H9 (cell line): ENCODE data around the gene DPYD. TPM values are rescaled to one million over a fixed set of nuclear protein-coding genes. Genes with fewer than 3 reads are reported as not detected.

Experiments
- DNase-seq: peaks from one replicate; pipeline ENCODE4 v3.0.0-alpha.2; 2017
- H2AFZ ChIP-seq: one replicate; pipeline ENCODE4 v1.6.1; 2013; ENCODE audit warnings: mild to moderate bottlenecking, low read length, control low read depth, moderate library complexity
- H2AK5ac ChIP-seq: 2 replicates; pipeline ENCODE4 v1.6.1; 2013; ENCODE audit warnings: low read length, control low read depth, mixed read lengths; ENCODE audit not compliant: insufficient read length
- H2BK120ac ChIP-seq: one replicate; pipeline ENCODE4 v1.6.1; 2013; ENCODE audit warnings: low read depth, mild to moderate bottlenecking, low read length, control low read depth, inconsistent platforms; ENCODE audit not compliant: poor library complexity, severe bottlenecking
- H2BK12ac ChIP-seq: 2 replicates; pipeline ENCODE4 v1.6.1; 2013; ENCODE audit warnings: low read length, control low read depth, mixed read lengths, low read depth; ENCODE audit not compliant: insufficient read length
- H2BK15ac ChIP-seq: 2 replicates; pipeline ENCODE4 v1.6.1; 2013; ENCODE audit warnings: low read depth, low read length, control low read depth
- H2BK20ac ChIP-seq: one replicate; pipeline ENCODE4 v1.6.1; 2013; ENCODE audit warnings: low read depth, mild to moderate bottlenecking, low read length, control low read depth, inconsistent platforms; ENCODE audit not compliant: poor library complexity, severe bottlenecking
- H2BK5ac ChIP-seq: 2 replicates; pipeline ENCODE4 v1.6.1; 2013; ENCODE audit warnings: low read length, control low read depth, mixed read lengths; ENCODE audit not compliant: insufficient read length
- H3K14ac ChIP-seq: 2 replicates; pipeline ENCODE4 v1.6.1; 2013; ENCODE audit warnings: low read length, control low read depth; ENCODE audit not compliant: insufficient read depth
- H3K18ac ChIP-seq: 2 replicates; pipeline ENCODE4 v1.6.1; 2013; ENCODE audit warnings: low read depth, mild to moderate bottlenecking, mixed read lengths, low read length, control low read depth; ENCODE audit not compliant: insufficient read length
- H3K23ac ChIP-seq: 2 replicates; pipeline ENCODE4 v1.6.1; 2013; ENCODE audit warnings: low read length, control low read depth, mixed read lengths, low read depth; ENCODE audit not compliant: insufficient read length
- H3K23me2 ChIP-seq: 2 replicates; pipeline ENCODE4 v1.6.1; 2013; ENCODE audit warnings: low read depth, mild to moderate bottlenecking, mixed read lengths, low read length, control low read depth; ENCODE audit not compliant: insufficient read length, poor library complexity, severe bottlenecking
- H3K27ac ChIP-seq: 2 replicates; pipeline ENCODE4 v1.5.1; 2013; ENCODE audit warnings: low read length, control low read depth, mixed read lengths, low read depth; ENCODE audit not compliant: insufficient read length
- H3K27me3 ChIP-seq: 2 replicates; pipeline ENCODE4 v1.6.1; 2013; ENCODE audit warnings: low read length, control low read depth, inconsistent platforms; ENCODE audit not compliant: insufficient read depth
- H3K4ac ChIP-seq: 2 replicates; pipeline ENCODE4 v1.6.1; 2013; ENCODE audit warnings: low read depth, mild to moderate bottlenecking, control low read depth, inconsistent platforms, low read length, moderate library complexity
- H3K4me1 ChIP-seq: 2 replicates; pipeline ENCODE4 v1.6.1; 2013; ENCODE audit warnings: low read length, control low read depth, inconsistent platforms; ENCODE audit not compliant: insufficient read depth
- H3K4me2 ChIP-seq: 2 replicates; pipeline ENCODE4 v1.6.1; 2013; ENCODE audit warnings: low read length, control low read depth, mixed read lengths; ENCODE audit not compliant: insufficient read length, insufficient read depth
- H3K56ac ChIP-seq: 2 replicates; pipeline ENCODE4 v1.6.1; 2013; ENCODE audit warnings: low read depth, mild to moderate bottlenecking, mixed read lengths, low read length, control low read depth; ENCODE audit not compliant: insufficient read length
- H3K79me1 ChIP-seq: 2 replicates; pipeline ENCODE4 v1.6.1; 2013; ENCODE audit warnings: low read depth, mild to moderate bottlenecking, moderate library complexity, low read length, control low read depth, inconsistent platforms; ENCODE audit not compliant: insufficient read depth, poor library complexity, severe bottlenecking
- H3K79me2 ChIP-seq: 2 replicates; pipeline ENCODE4 v1.6.1; 2013; ENCODE audit warnings: low read length, control low read depth, inconsistent platforms; ENCODE audit not compliant: insufficient read depth
- H3K9ac ChIP-seq: 2 replicates; pipeline ENCODE4 v1.6.1; 2013; ENCODE audit warnings: low read length, control low read depth, mixed read lengths; ENCODE audit not compliant: insufficient read length; ENCODE audit errors: extremely low read depth
- H3K9me3 ChIP-seq: one replicate; pipeline ENCODE4 v1.6.1; 2013; ENCODE audit warnings: low read depth, low read length, inconsistent platforms; ENCODE audit not compliant: control insufficient read depth
- H3T11ph ChIP-seq: one replicate; pipeline ENCODE4 v1.6.1; 2013; ENCODE audit warnings: mild to moderate bottlenecking, low read length, control low read depth, inconsistent platforms
- H4K20me1 ChIP-seq: one replicate; pipeline ENCODE4 v1.6.1; 2013; ENCODE audit not compliant: control insufficient read depth, insufficient read length, insufficient read depth
- H4K5ac ChIP-seq: 2 replicates; pipeline ENCODE4 v1.6.1; 2013; ENCODE audit warnings: low read depth, mild to moderate bottlenecking, mixed read lengths, low read length, control low read depth; ENCODE audit not compliant: insufficient read length
- H4K8ac ChIP-seq: replicated peaks from 2 replicates; pipeline ENCODE4 v1.6.1; 2013; ENCODE audit warnings: low read length, control low read depth, mixed read lengths, low read depth; ENCODE audit not compliant: insufficient read length
- H4K91ac ChIP-seq: 2 replicates; pipeline ENCODE4 v1.6.1; 2013; ENCODE audit warnings: low read depth, mild to moderate bottlenecking, moderate library complexity, mixed read lengths, low read length, control low read depth; ENCODE audit not compliant: insufficient read length
- H3K27ac Mint-ChIP-seq, 3 experiments: 2 replicates in 2 of 3; 3 replicates in 1 of 3; pipeline ENCODE4 v1.8.0; 2020 to 2021; ENCODE audit warnings: mixed read lengths in 3 of 3, mild to moderate bottlenecking in 1 of 3, moderate library complexity in 1 of 3
- H3K27me3 Mint-ChIP-seq: 2 replicates; pipeline ENCODE4 v1.8.0; 2021; ENCODE audit warnings: low read depth, mild to moderate bottlenecking, moderate library complexity, mixed read lengths
- H3K36me3 Mint-ChIP-seq, 3 experiments: 2 replicates in 2 of 3; 3 replicates in 1 of 3; pipeline ENCODE4 v1.8.0; 2020 to 2021; ENCODE audit warnings: low read depth in 3 of 3, mixed read lengths in 3 of 3; ENCODE audit not compliant: insufficient read depth in 1 of 3
- H3K4me1 Mint-ChIP-seq, 2 experiments: 2 replicates each; pipeline ENCODE4 v1.8.0; 2020; ENCODE audit warnings: mixed read lengths in 2 of 2
- H3K4me3 Mint-ChIP-seq, 2 experiments: 2 replicates in 1 of 2; 3 replicates in 1 of 2; pipeline ENCODE4 v1.8.0; 2020 to 2021; ENCODE audit warnings: mild to moderate bottlenecking in 2 of 2, mixed read lengths in 2 of 2, moderate library complexity in 1 of 2
- H3K9me3 Mint-ChIP-seq, 2 experiments: 2 replicates in 1 of 2; 3 replicates in 1 of 2; pipeline ENCODE4 v1.8.0; 2020; ENCODE audit warnings: mild to moderate bottlenecking in 2 of 2, mixed read lengths in 2 of 2, moderate library complexity in 1 of 2
- CTCF ChIP-seq: fragments of 200-600 bp; sonication (generic); conservative IDR thresholded peaks from 3 replicates; pipeline ENCODE4 v1.8.0; 2021; ENCODE audit warnings: antibody characterized with exemption, mild to moderate bottlenecking
- WGBS: extraction: QIAGEN DNeasy Blood & Tissue Kit; methylation state at CpG from one replicate; pipeline ENCODE4 v1.1.7; 2013; ENCODE audit warnings: missing lambda C conversion rate, low lambda C conversion rate, mixed read lengths; ENCODE audit not compliant: insufficient read length; ENCODE audit errors: extremely low coverage; 5-methylcytosine and 5-hydroxymethylcytosine counted together
- total RNA-seq: library from RNA; stranded (reverse); gene quantifications from 2 replicates; pipeline ENCODE4 v1.2.1, GENCODE V29; 2021

The DPYD gene
- total RNA-seq, 1 experiment from 2014 or later = 0.37 TPM

DNA sequence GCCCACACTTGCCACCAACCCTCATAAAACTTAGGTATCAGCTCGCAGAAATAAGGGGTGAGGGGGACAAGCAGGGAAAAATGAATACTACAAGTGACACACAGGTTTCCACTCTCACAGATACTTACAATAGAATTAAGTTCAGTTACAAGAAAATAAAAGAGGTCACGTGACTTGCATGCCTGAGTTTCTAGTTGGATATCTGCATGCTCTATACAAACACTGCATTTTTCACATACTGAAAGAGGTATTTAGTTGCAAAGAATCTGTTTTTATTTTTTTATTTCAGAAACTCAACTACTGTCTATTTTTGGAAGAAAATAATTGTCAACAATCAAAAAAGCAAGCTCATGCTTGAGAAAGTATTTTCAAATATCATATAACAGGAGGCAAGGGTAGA, 43.5 kb downstream of the DPYD start:
- no peaks in the 10 kb centered on the region for H4K20me1 ChIP-seq
- Mint-ChIP-seq H3K4me3 (no peak overlapping the region), H3K4me1 (no peaks in the 10 kb centered on the region), H3K27ac (no peak overlapping the region), H3K9me3 (no peaks in the 10 kb centered on the region), H3K27me3 (no peaks in the 10 kb centered on the region), H3K36me3 (no peaks in the 10 kb centered on the region)
- H3K23ac ChIP-seq = no peak overlapping the region
- no peaks in the 10 kb centered on the region for H3K9me3 ChIP-seq
- H2AFZ ChIP-seq = no peak overlapping the region
- no peak overlapping the region for H2BK120ac ChIP-seq
- H3K4me2 ChIP-seq = no peak overlapping the region
- no peaks in the 10 kb centered on the region for H3K23me2 ChIP-seq
- no peak overlapping the region for H2BK20ac ChIP-seq
- H3K27ac ChIP-seq = no peak overlapping the region
- H4K91ac ChIP-seq = no peak overlapping the region
- no peak overlapping the region for H4K8ac ChIP-seq
- no peak overlapping the region for H2AK5ac ChIP-seq
- no peak overlapping the region for H2BK15ac ChIP-seq
- no peaks in the 10 kb centered on the region for H3K4me1 ChIP-seq
- H3K56ac ChIP-seq = no peak overlapping the region
- H2BK12ac ChIP-seq = no peak overlapping the region
- H3K9ac ChIP-seq = no peak overlapping the region
- H3K27me3 ChIP-seq = no peaks in the 10 kb centered on the region
- no peak for DNase-seq
- no peak overlapping the region for H2BK5ac ChIP-seq
- H3K4ac ChIP-seq = no peak overlapping the region
- H3K14ac ChIP-seq = no peak overlapping the region
- H4K5ac ChIP-seq = no peak overlapping the region
- H3K79me1 ChIP-seq = no peaks in the 10 kb centered on the region
- TF ChIP-seq CTCF = no peak
- WGBS = no CpG with 5 or more reads among the region's 2 CpGs
- H3K79me2 ChIP-seq = no peaks in the 10 kb centered on the region
- no peak overlapping the region for H3T11ph ChIP-seq
- no peak overlapping the region for H3K18ac ChIP-seq
